HG03442 (cell line): ENCODE results near the gene SCNN1A.

ENCODE experiments used
- ATAC-seq: cut with Tn5 transposase; IDR thresholded peaks from one replicate; pipeline ENCODE4 v1.9.1; 2021; ENCODE audit warnings: mild to moderate bottlenecking, moderate library complexity; ENCODE audit not compliant: unreplicated experiment

The SCNN1A gene

GRCh38 chr12:6369916-6370575 is 5.3 kb downstream of the SCNN1A start:
- no peak for ATAC-seq

- ATAC-seq = no peak
Measured at GRCh38 chr12:6368906-6369525, 6.3 kb downstream of the SCNN1A start.

DNA sequence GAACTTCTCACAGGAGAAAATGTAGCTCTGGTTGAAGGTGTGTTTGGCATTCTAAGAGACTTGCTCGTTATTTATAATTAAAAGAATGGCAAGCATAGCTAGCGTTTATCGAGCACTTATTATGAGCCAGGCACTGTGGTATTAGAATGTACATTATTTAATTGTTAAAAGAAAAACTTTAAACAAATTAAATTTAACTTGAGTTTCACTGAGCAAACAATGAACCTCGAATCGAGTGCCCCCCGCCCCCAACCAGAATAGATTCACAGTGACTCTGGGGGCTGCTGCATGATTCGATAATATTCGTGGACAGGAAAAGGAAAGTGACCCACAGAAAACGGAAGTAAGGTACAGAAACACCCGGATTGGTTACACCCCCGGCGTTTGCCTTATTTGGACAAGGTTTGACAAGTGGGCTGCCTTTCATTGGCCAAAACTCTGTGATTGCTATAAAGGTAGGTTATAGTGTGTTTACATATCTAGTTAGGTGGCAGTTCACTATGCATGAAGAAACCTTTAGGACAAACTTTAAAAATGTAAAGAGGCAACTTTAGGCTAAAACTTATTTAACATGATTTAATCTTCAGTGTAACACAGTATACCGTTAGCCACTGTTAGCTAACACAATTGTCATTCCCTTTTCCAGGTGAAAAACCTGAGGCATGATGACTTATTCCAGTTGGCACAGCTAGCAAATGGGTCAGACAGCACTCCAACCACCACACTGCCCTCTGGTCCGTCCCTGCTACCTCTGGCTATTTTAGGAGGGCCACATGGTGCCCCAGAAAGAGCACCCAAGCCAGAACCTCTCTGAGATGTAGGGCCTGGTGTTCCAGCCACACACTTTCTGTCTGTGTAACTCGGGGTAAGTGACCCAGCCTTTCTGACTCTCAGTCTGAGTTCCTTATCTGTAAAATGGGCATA is 7.1 kb downstream of the SCNN1A start:
- ATAC-seq = no peak

DNA sequence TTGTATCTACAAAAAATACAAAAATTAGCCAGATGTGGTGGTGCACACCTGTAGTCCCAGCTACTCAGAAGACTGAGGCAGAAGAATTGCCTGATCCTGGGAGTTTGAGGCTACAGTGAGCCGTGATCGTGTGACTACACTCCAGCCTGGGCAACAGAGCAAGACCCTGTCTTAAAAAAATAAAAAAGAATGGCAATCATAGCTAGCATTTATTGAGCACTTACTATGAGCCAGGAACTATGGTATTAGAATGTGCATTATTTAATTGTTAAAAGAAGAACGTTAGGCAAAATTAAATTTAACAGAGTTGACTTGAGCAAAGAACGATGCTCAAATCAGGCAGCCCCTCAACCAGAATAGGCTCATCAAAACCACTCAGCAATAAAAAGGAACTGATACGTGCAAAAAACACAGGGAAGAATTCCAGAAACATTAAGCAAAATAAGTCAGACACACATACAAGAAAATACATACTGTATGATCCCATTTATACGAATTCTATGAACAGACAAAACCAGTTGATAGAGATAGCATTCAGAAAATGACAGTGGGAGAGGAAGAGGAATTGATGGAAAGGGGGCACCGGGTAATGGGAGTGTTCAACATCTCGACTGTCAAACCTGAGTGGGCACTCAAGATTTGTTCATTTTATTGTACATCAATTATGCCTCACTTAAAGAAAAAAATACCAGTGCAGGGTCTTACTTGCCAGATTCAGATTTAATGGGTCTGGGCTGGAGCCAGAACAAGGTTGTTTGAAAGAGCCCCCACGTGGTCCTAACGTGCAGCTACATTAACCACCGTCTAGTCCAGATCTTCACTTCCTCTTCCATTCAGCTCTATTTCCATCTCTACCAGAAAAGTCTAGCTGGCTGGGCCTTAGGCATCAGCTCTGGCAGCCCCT is 8.0 kb downstream of the SCNN1A start:
- peak; percentile 52 for ATAC-seq

GRCh38 chr12:6364044-6364374 is 11.4 kb downstream of the SCNN1A start:
- no peak for ATAC-seq

- no peak for ATAC-seq
Measured at GRCh38 chr12:6363330-6364043, 11.9 kb downstream of the SCNN1A start.

GRCh38 chr12:6363010-6363329 is 12.4 kb downstream of the SCNN1A start:
- ATAC-seq = no peak

- no peak for ATAC-seq
Measured at GRCh38 chr12:6362403-6362802, 13.0 kb downstream of the SCNN1A start.

DNA sequence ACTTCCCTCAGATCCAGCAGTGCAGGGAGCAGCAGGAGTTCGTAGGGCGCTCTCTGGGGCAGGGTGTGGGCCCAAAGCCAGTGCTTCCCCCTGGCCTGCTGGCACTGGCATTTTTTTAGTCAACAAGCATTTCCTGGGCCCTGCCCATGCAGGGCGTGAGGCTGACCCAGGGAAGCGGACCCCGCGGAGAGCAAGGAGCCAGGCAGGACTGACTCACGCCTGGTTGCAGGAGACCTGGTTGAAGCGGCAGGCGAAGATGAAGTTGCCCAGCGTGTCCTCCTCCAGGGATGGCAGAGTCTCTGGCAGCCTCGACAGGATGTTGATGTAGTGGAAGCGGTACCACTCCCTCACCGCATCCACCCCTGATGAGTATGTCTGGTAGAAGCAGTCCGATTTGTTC is 13.5 kb downstream of the SCNN1A start:
- ATAC-seq = no peak

DNA sequence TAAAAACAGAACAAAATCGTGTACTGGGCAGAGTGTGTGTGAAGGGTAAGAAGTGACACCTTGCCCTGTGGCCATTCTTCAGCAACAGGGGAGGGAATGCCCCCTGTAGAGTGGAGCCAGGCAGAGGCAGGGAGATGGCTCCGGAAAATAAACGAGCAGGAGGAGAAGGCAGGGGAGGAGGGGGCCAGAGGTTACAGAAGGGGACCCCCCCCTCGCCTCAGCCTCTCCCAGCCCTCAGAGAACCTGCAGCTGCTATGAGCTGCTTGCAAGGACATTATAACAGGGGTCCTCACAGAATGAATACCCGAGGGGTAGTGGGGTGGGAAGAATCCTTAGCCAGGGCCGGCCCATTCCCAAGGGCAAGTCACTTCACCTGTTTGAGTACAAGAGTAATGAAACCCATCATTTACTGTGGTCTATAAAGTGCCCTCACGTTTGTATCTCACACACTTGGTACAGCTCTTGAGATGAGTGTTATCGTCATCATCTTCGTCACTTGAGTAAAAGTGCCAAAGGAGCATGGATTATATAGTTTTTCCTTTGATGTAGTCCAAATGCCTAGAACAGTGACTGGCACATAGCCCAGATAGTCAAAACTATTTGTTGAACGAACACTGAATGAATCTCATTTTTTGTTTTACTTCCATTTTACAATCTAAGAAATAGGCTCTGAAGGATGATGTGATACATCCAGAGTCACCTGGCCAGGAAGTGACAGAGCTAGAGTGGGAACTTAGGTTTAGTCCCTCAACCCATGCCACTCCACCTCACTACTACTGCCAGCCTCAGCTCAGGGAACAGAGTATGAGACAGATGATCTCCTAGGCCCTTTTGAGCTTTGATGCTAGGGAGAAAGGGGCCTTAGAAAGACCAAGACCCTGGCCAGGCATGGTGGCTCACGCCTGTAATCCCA is 14.5 kb downstream of the SCNN1A start:
- ATAC-seq = no peak

GRCh38 chr12:6360080-6360571 is 15.2 kb downstream of the SCNN1A start:
- no peak for ATAC-seq

GRCh38 chr12:6358881-6359280 is 16.5 kb downstream of the SCNN1A start:
- ATAC-seq = no peak

DNA sequence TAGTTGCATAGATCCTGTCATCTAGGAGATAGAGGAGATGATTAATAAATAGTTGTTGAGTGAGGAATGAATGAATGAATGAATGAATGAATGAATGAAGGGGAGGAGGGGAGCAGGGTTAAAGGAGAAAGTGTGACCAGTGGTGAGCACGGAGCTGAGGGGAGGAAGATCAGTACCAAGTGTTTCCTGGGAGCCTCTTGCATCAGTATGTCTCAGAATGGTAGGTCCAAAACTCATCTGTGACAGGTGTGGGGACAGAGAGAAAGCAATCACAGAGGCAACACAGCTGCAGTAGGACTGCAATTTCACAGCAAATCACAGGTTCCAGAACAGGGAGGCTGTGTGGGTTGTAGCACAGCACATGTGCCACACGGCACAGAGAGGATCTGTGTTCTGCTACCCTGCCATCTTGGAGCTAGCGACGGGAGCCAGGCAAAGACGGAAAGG is 19.0 kb downstream of the SCNN1A start:
- ATAC-seq = no peak

DNA sequence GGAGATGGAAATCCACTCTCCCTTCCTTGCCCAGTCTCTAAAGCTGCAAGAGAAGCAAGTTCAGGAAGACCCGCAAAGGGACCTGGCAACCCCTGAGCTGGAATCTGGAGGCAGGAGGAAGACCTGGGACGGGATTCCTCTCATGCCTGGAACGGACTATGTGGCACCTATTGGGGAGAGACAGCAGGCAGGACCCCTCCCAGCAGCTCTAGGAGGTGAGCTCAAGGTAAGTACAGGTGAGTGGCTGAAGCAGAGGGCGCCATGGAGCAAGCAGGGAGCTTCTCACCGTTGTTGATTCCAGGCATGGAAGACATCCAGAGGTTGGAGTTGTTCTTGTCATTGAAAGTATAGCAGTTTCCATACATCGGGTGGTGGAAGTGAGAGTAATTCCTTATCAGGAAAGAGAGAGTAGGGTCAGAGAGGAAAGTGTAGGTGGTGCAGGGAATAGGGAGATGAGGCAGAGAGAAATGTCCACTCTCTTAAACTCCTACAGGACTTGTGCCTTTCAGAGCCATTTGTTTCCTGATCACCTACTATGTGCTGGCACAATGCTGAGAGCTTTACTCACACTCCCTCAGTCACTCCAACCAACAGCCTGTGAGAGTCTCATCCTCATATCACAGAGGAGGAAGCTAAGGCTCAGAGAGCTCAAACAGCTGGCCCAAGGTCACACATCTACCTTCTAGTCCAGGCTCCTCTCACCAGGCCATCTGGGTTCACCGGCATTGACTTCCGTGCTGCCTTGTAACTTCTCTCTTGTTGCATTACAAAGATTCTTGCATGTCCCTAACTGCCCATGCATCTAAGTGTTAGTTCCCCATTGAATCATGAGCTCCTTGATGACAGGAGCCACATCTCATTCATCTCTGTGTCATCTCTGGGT is 19.6 kb downstream of the SCNN1A start:
- ATAC-seq = no peak

GRCh38 chr12:6354495-6355393 is 20.6 kb downstream of the SCNN1A start:
- no peak for ATAC-seq

DNA sequence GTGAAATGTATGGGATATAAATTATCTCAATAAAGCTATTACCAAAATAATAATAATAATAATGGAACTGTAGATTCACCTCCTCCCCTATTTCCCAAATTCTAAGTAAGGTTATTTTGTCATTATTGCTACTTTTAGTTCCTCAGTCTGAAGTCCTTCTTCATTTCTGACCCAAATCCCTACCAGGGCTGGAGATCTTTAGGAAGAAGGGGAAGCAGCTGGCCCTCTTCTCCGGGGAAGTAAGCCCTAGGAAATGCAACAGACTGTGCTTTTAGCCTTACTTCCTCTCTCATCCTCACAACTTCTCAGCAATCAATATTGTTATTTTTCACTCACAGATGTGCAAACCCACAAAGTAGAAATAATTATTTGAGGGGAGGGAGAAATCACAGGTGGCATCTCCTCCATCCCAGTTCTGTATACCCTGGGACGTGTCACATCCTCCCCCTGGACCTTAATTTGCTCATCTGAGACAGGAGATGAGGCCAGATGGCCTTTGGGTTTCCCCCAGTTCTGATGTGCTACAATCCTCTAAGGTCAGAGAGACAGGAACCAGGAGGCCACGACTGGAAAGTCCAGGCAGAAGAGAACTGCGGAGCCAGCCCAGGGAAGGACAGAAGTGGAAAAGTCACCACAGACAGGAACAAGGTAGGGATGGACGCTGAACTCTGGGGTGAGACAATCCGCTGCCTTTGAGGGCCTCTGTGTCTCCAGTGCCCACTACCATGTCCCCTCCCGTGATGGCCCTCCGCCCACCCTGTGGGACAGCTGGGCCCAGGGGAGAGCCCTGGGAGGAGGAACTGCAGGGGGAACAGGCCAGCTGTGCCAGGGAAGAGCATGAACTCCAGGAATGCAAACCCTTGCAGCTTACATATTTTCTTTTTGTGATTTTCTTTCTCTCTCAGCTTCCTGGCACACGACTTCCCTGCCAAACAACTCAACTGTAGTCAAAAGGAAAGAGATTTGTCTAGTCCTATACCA is 22.9 kb downstream of the SCNN1A start:
- ATAC-seq = no peak
